ENCODE results near the gene FBXO8. TPM values are rescaled to one million over a fixed set of nuclear protein-coding genes. Genes with fewer than 3 reads are reported as not detected.

Gene FBXO8
- total RNA-seq, 1 experiment from 2014 or later = 11.7 TPM

- Histone ChIP-seq H3K27me3 (replicated peaks; ENCODE audit: insufficient read depth, low read depth, low read length, poor library complexity) (no peaks in the 10 kb centered on the region), H3K36me3 (ENCODE audit: insufficient read depth, low read length, poor library complexity, severe bottlenecking) (no peaks in the 10 kb centered on the region), H3K4me1 (ENCODE audit: insufficient read depth, low read length, poor library complexity, severe bottlenecking) (no peaks in the 10 kb centered on the region), H3K9me3 (ENCODE audit: low read depth, low read length, poor library complexity, severe bottlenecking) (peaks cover 5% of the 10 kb centered on the region), H3K27ac (ENCODE audit: low read depth, low read length, poor library complexity, severe bottlenecking) (no peak overlapping the region), H3K4me3 (ENCODE audit: low read depth, low read length, poor library complexity, severe bottlenecking) (no peak overlapping the region)
- ChIA-PET CTCF (no interaction called here), POLR2A (ENCODE audit: low non-redundant PET) (no interaction called here)
- TF ChIP-seq, protein P1, sequence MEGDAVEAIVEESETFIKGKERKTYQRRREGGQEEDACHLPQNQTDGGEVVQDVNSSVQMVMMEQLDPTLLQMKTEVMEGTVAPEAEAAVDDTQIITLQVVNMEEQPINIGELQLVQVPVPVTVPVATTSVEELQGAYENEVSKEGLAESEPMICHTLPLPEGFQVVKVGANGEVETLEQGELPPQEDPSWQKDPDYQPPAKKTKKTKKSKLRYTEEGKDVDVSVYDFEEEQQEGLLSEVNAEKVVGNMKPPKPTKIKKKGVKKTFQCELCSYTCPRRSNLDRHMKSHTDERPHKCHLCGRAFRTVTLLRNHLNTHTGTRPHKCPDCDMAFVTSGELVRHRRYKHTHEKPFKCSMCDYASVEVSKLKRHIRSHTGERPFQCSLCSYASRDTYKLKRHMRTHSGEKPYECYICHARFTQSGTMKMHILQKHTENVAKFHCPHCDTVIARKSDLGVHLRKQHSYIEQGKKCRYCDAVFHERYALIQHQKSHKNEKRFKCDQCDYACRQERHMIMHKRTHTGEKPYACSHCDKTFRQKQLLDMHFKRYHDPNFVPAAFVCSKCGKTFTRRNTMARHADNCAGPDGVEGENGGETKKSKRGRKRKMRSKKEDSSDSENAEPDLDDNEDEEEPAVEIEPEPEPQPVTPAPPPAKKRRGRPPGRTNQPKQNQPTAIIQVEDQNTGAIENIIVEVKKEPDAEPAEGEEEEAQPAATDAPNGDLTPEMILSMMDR (conservative IDR thresholded peaks at IDR 0.05; ENCODE audit: low read depth, low read length) = no peak
- no peak for TF ChIP-seq EZH2 (IDR thresholded peaks at IDR 0.05; ENCODE audit: borderline replicate concordance, low read depth, low read length, poor library complexity, severe bottlenecking)
- no TSS peak for BruUV-seq (replicated peaks)
- intact Hi-C loops (cut with micrococcal nuclease; ENCODE audit: unreplicated experiment) = no loop called here
- DNase-seq (ENCODE audit: low spot score) = no peak
Observed at GRCh38 chr4:174193438-174194374, 89.8 kb downstream of the FBXO8 start.

DNA sequence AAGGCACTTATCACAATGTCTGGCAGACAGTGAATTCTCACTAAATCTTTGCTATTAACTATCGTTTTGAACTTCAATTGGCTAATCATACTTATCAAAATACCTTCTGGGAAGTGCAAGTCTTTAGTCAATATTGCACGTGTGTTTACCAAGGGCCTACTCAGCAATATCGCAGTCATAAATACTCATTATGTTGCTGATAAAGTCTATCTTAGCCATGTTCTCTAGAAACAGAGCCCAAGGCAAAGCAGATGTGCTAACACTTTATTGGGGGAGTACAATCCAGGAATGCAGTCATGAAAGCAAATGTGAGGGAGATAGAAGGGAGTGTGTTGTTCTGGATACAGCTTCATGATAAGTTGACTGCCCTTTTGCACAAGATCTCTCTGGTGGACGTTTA lies 90.5 kb downstream of the FBXO8 start:
- CTCF ChIA-PET = no interaction called here
- Histone ChIP-seq H3K4me1 (ENCODE audit: insufficient read depth, low read length, poor library complexity, severe bottlenecking) (no peaks in the 10 kb centered on the region), H3K4me3 (ENCODE audit: low read depth, low read length, poor library complexity, severe bottlenecking) (no peak overlapping the region), H3K27ac (ENCODE audit: low read depth, low read length, poor library complexity, severe bottlenecking) (no peak overlapping the region), H3K9me3 (ENCODE audit: low read depth, low read length, poor library complexity, severe bottlenecking) (peaks cover 5% of the 10 kb centered on the region), H3K27me3 (replicated peaks; ENCODE audit: insufficient read depth, low read depth, low read length, poor library complexity) (no peaks in the 10 kb centered on the region), H3K36me3 (ENCODE audit: insufficient read depth, low read length, poor library complexity, severe bottlenecking) (no peaks in the 10 kb centered on the region)
- POLR2A ChIA-PET (ENCODE audit: low non-redundant PET) = no interaction called here
- no TSS peak for BruUV-seq (replicated peaks)
- no peak for DNase-seq (ENCODE audit: low spot score)
- TF ChIP-seq, protein P1 (conservative IDR thresholded peaks at IDR 0.05; ENCODE audit: low read depth, low read length) = no peak
- TF ChIP-seq EZH2 (IDR thresholded peaks at IDR 0.05; ENCODE audit: borderline replicate concordance, low read depth, low read length, poor library complexity, severe bottlenecking) = no peak
- intact Hi-C loops (cut with micrococcal nuclease; ENCODE audit: unreplicated experiment) = no loop called here

- H3K9me3 ChIP-seq (ENCODE audit: low read depth, low read length, poor library complexity, severe bottlenecking) = peaks cover 5% of the 10 kb centered on the region
- BruUV-seq (replicated peaks) = no TSS peak
- ChIA-PET POLR2A (ENCODE audit: low non-redundant PET) (no interaction called here), CTCF (no interaction called here)
- H3K27me3 ChIP-seq (replicated peaks; ENCODE audit: insufficient read depth, low read depth, low read length, poor library complexity) = no peaks in the 10 kb centered on the region
- no peak overlapping the region for H3K4me3 ChIP-seq (ENCODE audit: low read depth, low read length, poor library complexity, severe bottlenecking)
- no peak overlapping the region for H3K27ac ChIP-seq (ENCODE audit: low read depth, low read length, poor library complexity, severe bottlenecking)
- no peaks in the 10 kb centered on the region for H3K4me1 ChIP-seq (ENCODE audit: insufficient read depth, low read length, poor library complexity, severe bottlenecking)
- intact Hi-C loops (cut with micrococcal nuclease; ENCODE audit: unreplicated experiment) = no loop called here
- H3K36me3 ChIP-seq (ENCODE audit: insufficient read depth, low read length, poor library complexity, severe bottlenecking) = no peaks in the 10 kb centered on the region
- TF ChIP-seq, protein P1 (conservative IDR thresholded peaks at IDR 0.05; ENCODE audit: low read depth, low read length) = no peak
- no peak for TF ChIP-seq EZH2 (IDR thresholded peaks at IDR 0.05; ENCODE audit: borderline replicate concordance, low read depth, low read length, poor library complexity, severe bottlenecking)
- no peak for DNase-seq (ENCODE audit: low spot score)
Observed at GRCh38 chr4:174190832-174191500, 92.5 kb downstream of the FBXO8 start.
